HEK293T (cell line): Measurements from ENCODE around the gene STC2.

Experiments
- ARNT ChIP-seq: fragments of 450-650 bp; IDR thresholded peaks from 2 replicates; pipeline ENCODE4 v1.6.1; 2017; ENCODE audit warnings: mild to moderate bottlenecking
- BHLHE40 ChIP-seq: fragments of 450-650 bp; IDR thresholded peaks from 2 replicates; pipeline ENCODE4 v1.6.1; 2016; ENCODE audit warnings: mild to moderate bottlenecking, moderate library complexity, borderline replicate concordance
- FOXA1 ChIP-seq: fragments of 450-650 bp; IDR thresholded peaks from 2 replicates; pipeline ENCODE4 v1.6.1; 2016; ENCODE audit warnings: mild to moderate bottlenecking
- FOXM1 ChIP-seq: fragments of 450-650 bp; IDR thresholded peaks from 2 replicates; pipeline ENCODE4 v1.6.1; 2017; ENCODE audit warnings: mild to moderate bottlenecking, borderline replicate concordance
- L3MBTL2 ChIP-seq: fragments of 450-650 bp; conservative IDR thresholded peaks from 2 replicates; pipeline ENCODE4 v1.6.1; 2016; ENCODE audit warnings: mild to moderate bottlenecking
- SP1 ChIP-seq: fragments of 450-650 bp; IDR thresholded peaks from 2 replicates; pipeline ENCODE4 v1.6.1; 2017
- TARDBP ChIP-seq: fragments of 450-650 bp; IDR thresholded peaks from 2 replicates; pipeline ENCODE4 v1.6.1; 2016
- ZNF384 ChIP-seq: fragments of 450-650 bp; IDR thresholded peaks from 2 replicates; pipeline ENCODE4 v1.6.1; 2016

GRCh38 chr5:173340984-173341383, 12.8 kb upstream of the STC2 start:
- no peak for TF ChIP-seq SP1
- no peak for TF ChIP-seq TARDBP
- TF ChIP-seq FOXA1: no peak
- no peak for TF ChIP-seq FOXM1
- TF ChIP-seq ZNF384: no peak
- TF ChIP-seq L3MBTL2: no peak
- no peak for TF ChIP-seq BHLHE40
- TF ChIP-seq ARNT: no peak
